ENCODE results near the gene CDH13.

The CDH13 gene

GRCh38 chr16:83308414-83308813 is 681.6 kb downstream of the CDH13 start:
- no peaks in the 10 kb centered on the region for H4K20me1 ChIP-seq (ENCODE audit: insufficient read depth, low read length)
- H3K9ac ChIP-seq (ENCODE audit: low read length), result no peak overlapping the region
- H3K4me2 ChIP-seq (ENCODE audit: low read length), result no peak overlapping the region
- no peaks in the 10 kb centered on the region for H3K79me2 ChIP-seq (ENCODE audit: low read length)
- H3K36me3 ChIP-seq (replicated peaks; ENCODE audit: low read depth, low read length), result no peaks in the 10 kb centered on the region
- no peak overlapping the region for H2AFZ ChIP-seq (ENCODE audit: low read depth, low read length)
- no peak overlapping the region for H3K27ac ChIP-seq (ENCODE audit: low read length)
- no peak for TF ChIP-seq EZH2phosphoT487 (IDR thresholded peaks at IDR 0.05; ENCODE audit: low read depth)
- no peak for TF ChIP-seq CTCF (IDR thresholded peaks at IDR 0.05; ENCODE audit: low read depth, low read length)
- H3K9me3 ChIP-seq (ENCODE audit: insufficient read depth, low read length), result no peaks in the 10 kb centered on the region
- no peaks in the 10 kb centered on the region for H3K4me1 ChIP-seq (ENCODE audit: low read length)
- H3K27me3 ChIP-seq (ENCODE audit: low read depth, low read length), result no peaks in the 10 kb centered on the region
- no peak overlapping the region for H3K4me3 ChIP-seq (ENCODE audit: low read length)

- H4K20me1 ChIP-seq (ENCODE audit: insufficient read depth, low read length), result no peaks in the 10 kb centered on the region
- H3K4me1 ChIP-seq (ENCODE audit: low read length), result no peaks in the 10 kb centered on the region
- H2AFZ ChIP-seq (ENCODE audit: low read depth, low read length), result no peak overlapping the region
- no peaks in the 10 kb centered on the region for H3K27me3 ChIP-seq (ENCODE audit: low read depth, low read length)
- no peak overlapping the region for H3K4me2 ChIP-seq (ENCODE audit: low read length)
- no peak overlapping the region for H3K27ac ChIP-seq (ENCODE audit: low read length)
- H3K36me3 ChIP-seq (replicated peaks; ENCODE audit: low read depth, low read length), result no peaks in the 10 kb centered on the region
- no peak for TF ChIP-seq EZH2phosphoT487 (IDR thresholded peaks at IDR 0.05; ENCODE audit: low read depth)
- no peak for TF ChIP-seq CTCF (IDR thresholded peaks at IDR 0.05; ENCODE audit: low read depth, low read length)
- H3K79me2 ChIP-seq (ENCODE audit: low read length), result no peaks in the 10 kb centered on the region
- H3K9me3 ChIP-seq (ENCODE audit: insufficient read depth, low read length), result no peaks in the 10 kb centered on the region
- no peak overlapping the region for H3K4me3 ChIP-seq (ENCODE audit: low read length)
- H3K9ac ChIP-seq (ENCODE audit: low read length), result no peak overlapping the region
Observed at GRCh38 chr16:83310816-83311215, 684.0 kb downstream of the CDH13 start.

GRCh38 chr16:83312015-83312717 is 685.4 kb downstream of the CDH13 start:
- no peak overlapping the region for H3K4me3 ChIP-seq (ENCODE audit: low read length)
- no peak overlapping the region for H3K27ac ChIP-seq (ENCODE audit: low read length)
- H4K20me1 ChIP-seq (ENCODE audit: insufficient read depth, low read length), result no peaks in the 10 kb centered on the region
- no peaks in the 10 kb centered on the region for H3K4me1 ChIP-seq (ENCODE audit: low read length)
- H2AFZ ChIP-seq (ENCODE audit: low read depth, low read length), result no peak overlapping the region
- no peaks in the 10 kb centered on the region for H3K9me3 ChIP-seq (ENCODE audit: insufficient read depth, low read length)
- no peak for TF ChIP-seq CTCF (IDR thresholded peaks at IDR 0.05; ENCODE audit: low read depth, low read length)
- no peak for TF ChIP-seq EZH2phosphoT487 (IDR thresholded peaks at IDR 0.05; ENCODE audit: low read depth)
- H3K79me2 ChIP-seq (ENCODE audit: low read length), result no peaks in the 10 kb centered on the region
- H3K9ac ChIP-seq (ENCODE audit: low read length), result no peak overlapping the region
- no peaks in the 10 kb centered on the region for H3K27me3 ChIP-seq (ENCODE audit: low read depth, low read length)
- H3K4me2 ChIP-seq (ENCODE audit: low read length), result no peak overlapping the region
- H3K36me3 ChIP-seq (replicated peaks; ENCODE audit: low read depth, low read length), result no peaks in the 10 kb centered on the region

- no peak overlapping the region for H3K9ac ChIP-seq (ENCODE audit: low read length)
- no peaks in the 10 kb centered on the region for H3K4me1 ChIP-seq (ENCODE audit: low read length)
- H3K4me2 ChIP-seq (ENCODE audit: low read length), result no peak overlapping the region
- no peaks in the 10 kb centered on the region for H4K20me1 ChIP-seq (ENCODE audit: insufficient read depth, low read length)
- H3K9me3 ChIP-seq (ENCODE audit: insufficient read depth, low read length), result no peaks in the 10 kb centered on the region
- no peaks in the 10 kb centered on the region for H3K27me3 ChIP-seq (ENCODE audit: low read depth, low read length)
- no peak overlapping the region for H2AFZ ChIP-seq (ENCODE audit: low read depth, low read length)
- no peak overlapping the region for H3K27ac ChIP-seq (ENCODE audit: low read length)
- H3K36me3 ChIP-seq (replicated peaks; ENCODE audit: low read depth, low read length), result no peaks in the 10 kb centered on the region
- no peak overlapping the region for H3K4me3 ChIP-seq (ENCODE audit: low read length)
- no peak for TF ChIP-seq CTCF (IDR thresholded peaks at IDR 0.05; ENCODE audit: low read depth, low read length)
- TF ChIP-seq EZH2phosphoT487 (IDR thresholded peaks at IDR 0.05; ENCODE audit: low read depth), result no peak
- H3K79me2 ChIP-seq (ENCODE audit: low read length), result no peaks in the 10 kb centered on the region
Observed at GRCh38 chr16:83312718-83313245, 686.0 kb downstream of the CDH13 start.

Measured in OCI-LY3 (cell line).